Skeletal muscle satellite cell (primary cell): ENCODE results near the gene ACADVL.

Experiments used
- H3K27me3 ChIP-seq: 2 replicates; pipeline ENCODE4 v1.7.0; 2013; ENCODE audit warnings: low read length; ENCODE audit not compliant: control insufficient read depth, insufficient read depth
- H3K36me3 ChIP-seq: 2 replicates; pipeline ENCODE4 v1.7.0; 2013; ENCODE audit warnings: mild to moderate bottlenecking, control low read depth, low read length; ENCODE audit not compliant: insufficient read depth
- H3K4me1 ChIP-seq: 2 replicates; pipeline ENCODE4 v1.7.0; 2013; ENCODE audit warnings: low read length; ENCODE audit not compliant: control insufficient read depth, insufficient read depth
- H3K4me2 ChIP-seq: 2 replicates; pipeline ENCODE4 v1.7.0; 2013; ENCODE audit warnings: mild to moderate bottlenecking, low read length
- H3K4me3 ChIP-seq: 2 replicates; pipeline ENCODE4 v1.7.0; 2013; ENCODE audit warnings: low read length
- H3K9ac ChIP-seq: 2 replicates; pipeline ENCODE4 v1.7.0; 2013; ENCODE audit warnings: mild to moderate bottlenecking, low read depth, low read length, moderate library complexity
- H3K9me3 ChIP-seq: replicated peaks from 2 replicates; pipeline ENCODE4 v1.7.0; 2013; ENCODE audit warnings: mild to moderate bottlenecking, control low read depth, low read length

ACADVL gene

DNA sequence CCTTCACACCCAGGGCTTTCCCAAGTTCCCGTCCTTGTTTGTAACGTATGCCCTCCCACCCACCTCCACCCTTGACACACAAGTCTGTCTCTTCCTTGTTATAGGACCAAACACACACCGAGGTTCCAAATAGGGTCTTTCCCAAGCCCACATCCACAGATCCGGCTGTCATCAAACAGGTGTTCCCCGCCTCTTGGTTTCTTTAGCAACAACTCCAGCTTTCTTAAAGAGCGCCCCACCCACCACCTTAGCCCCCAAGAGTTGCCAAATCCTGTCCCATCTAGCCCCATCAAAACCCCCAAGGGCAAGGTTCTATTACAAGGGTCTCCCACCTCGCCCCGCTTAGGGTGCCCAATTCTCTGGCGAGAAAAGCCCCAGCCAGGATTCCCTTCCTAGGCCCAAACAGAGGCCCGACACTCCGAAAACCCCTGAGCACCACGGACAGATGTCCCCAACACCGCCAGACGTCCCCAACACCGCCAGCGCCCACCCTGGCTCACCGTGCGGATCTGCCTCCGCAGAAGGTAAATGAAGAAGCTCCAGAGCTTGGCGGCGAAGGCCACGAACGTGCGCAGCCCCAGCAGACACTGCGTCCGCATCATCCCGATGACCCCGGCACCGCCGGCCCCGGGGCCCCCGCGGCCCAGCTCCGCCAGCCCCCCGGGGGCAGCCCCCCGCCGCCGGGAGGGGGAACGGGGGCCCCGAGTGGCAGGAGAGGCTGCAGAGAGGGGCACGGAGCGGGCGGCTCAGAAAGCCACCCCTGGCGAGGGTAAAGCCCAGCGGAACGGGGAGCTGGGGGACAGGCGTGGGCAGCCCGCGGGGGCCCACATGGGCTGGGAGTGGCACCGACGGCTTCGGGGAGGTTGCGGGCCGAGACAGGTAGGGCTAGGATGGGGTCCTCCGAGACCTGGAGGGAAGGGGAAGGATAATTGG lies 31.2 kb downstream of the ACADVL start:
- Histone ChIP-seq H3K4me2 (peak overlapping the region; percentile 93), H3K36me3 (peaks cover 19% of the 10 kb centered on the region), H3K27me3 (no peaks in the 10 kb centered on the region), H3K4me3 (peak overlapping the region; percentile 96), H3K4me1 (peaks cover 22% of the 10 kb centered on the region), H3K9me3 (no peaks in the 10 kb centered on the region), H3K9ac (peak overlapping the region; percentile 100)

DNA sequence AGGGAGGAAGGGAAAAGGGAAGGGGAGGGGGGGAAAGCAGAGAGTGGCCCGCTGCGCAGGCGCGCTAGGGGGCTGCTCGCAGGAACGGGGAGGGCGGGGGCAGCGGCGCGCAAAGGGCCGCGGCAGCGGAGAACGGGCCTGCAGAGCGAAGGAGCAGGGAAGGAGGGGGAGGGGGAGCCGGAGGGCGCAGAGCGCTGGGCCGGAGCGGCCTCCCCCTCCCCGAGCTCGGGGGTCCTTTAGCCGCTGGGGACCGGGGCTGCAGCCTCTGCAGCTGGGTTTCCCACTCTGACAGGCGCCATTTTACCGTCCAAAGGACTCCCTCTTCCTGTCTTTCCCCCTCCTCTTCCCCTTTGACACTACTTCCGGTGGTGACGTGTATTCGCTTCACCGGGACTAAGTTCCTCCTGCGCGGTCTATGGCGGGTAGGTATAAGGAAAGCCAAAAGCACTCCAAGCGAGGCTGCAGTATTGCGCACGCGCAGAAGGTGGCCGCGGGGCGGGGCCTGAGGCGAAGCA lies 32.0 kb downstream of the ACADVL start, which contains the start of gene CTDNEP1:
Gene CTDNEP1, minus strand, starts transcription at position 74 of the 515 bp plus-strand sequence. CDS start 438 bp downstream, outside the sequence.
- no peaks in the 10 kb centered on the region for H3K9me3 ChIP-seq
- H3K4me2 ChIP-seq = peak within 1 kb of the TSS; percentile 98
- H3K9ac ChIP-seq = peak within 1 kb of the TSS; percentile 100
- H3K4me1 ChIP-seq = peaks cover 22% of the 10 kb centered on the region
- H3K36me3 ChIP-seq = peaks cover 17% of the 10 kb centered on the region
- H3K4me3 ChIP-seq = peak within 1 kb of the TSS; percentile 96
- no peaks in the 10 kb centered on the region for H3K27me3 ChIP-seq

DNA sequence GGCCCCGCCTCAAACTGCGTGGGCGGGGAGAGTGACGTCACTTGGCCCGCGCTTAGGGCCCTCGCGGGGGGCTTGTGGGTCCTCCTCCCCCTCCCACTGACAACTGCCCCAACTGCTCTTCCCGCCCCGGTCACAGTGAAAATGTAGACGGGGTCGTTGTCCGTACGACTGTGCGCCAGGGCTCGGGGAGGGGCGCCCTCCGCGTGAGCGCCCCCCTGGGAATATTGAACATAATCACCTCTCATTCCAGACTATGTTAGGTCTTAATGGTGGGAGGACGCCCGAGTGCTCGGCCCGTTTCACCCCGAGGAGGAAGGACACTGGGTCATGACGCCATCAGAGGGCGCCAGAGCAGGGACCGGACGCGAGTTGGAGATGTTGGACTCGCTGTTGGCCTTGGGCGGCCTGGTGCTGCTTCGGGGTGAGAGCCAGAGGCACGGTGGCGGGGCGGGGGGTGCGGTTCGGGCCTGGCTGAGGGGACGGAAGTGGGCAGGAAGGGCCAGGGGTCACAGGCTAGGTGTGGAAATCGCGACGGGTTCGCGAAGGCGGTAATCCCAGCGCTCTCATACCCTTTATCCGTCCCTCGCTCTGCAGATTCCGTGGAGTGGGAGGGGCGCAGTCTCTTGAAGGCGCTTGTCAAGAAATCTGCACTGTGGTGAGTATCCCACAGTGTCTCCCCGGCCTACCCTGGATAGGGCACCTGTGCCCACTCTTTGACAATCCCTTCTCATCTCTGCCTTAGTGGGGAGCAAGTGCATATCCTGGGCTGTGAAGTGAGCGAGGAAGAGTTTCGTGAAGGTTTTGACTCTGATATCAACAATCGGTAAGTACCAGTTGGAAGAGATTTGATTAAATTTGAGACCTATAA lies 32.7 kb downstream of the ACADVL start, which contains the start of gene ELP5:
Gene ELP5, plus strand, starts transcription at position 40 of the 868 bp plus-strand sequence. Its CDS starts 336 bp downstream, at position 376.
- Histone ChIP-seq H3K36me3 (peaks cover 20% of the 10 kb centered on the region), H3K27me3 (no peaks in the 10 kb centered on the region), H3K4me1 (peaks cover 22% of the 10 kb centered on the region), H3K4me2 (peak within 1 kb of the TSS; percentile 98), H3K4me3 (peak within 1 kb of the TSS; percentile 96), H3K9ac (peak within 1 kb of the TSS; percentile 100), H3K9me3 (no peaks in the 10 kb centered on the region)

DNA sequence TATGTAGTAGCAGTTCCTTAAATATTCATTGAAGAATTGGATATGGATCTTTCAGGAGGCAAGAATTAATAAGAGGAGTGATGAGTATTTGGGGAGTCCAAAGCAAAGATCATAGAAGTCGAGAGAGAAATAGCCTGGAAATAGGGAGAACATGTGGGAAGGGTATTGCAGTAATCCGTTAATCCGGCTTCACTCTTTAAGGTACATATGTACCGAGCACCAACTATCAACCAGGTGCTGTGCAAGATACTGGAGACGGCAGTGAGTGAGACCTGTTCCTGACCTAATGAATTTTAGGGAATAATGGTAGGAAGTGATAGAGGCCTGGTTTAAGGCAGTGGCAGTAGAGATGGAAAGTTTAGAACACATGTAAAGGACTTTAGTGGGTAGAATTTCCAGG lies 33.3 kb downstream of the ACADVL start:
- H3K36me3 ChIP-seq = peaks cover 20% of the 10 kb centered on the region
- H3K9me3 ChIP-seq = no peaks in the 10 kb centered on the region
- H3K27me3 ChIP-seq = no peaks in the 10 kb centered on the region
- H3K4me3 ChIP-seq = peak overlapping the region; percentile 96
- peaks cover 22% of the 10 kb centered on the region for H3K4me1 ChIP-seq
- peak overlapping the region; percentile 100 for H3K9ac ChIP-seq
- H3K4me2 ChIP-seq = peak overlapping the region; percentile 98

DNA sequence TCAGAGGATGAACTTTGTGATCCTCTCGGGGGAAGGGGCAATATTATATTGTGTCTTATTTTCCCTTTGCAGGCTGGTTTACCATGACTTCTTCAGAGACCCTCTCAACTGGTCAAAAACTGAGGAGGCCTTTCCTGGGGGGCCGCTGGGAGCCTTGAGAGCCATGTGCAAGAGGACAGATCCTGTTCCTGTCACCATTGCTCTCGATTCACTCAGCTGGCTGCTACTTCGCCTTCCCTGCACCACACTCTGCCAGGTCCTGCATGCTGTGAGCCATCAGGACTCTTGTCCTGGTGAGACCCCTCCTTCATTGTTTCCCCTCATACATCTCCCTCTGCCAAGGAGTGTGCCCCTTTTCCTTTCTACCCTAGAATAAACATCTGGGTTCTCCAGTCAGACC lies 34.8 kb downstream of the ACADVL start:
- Histone ChIP-seq H3K4me3 (no peak overlapping the region), H3K36me3 (peaks cover 32% of the 10 kb centered on the region), H3K9me3 (no peaks in the 10 kb centered on the region), H3K27me3 (no peaks in the 10 kb centered on the region), H3K9ac (no peak overlapping the region), H3K4me2 (no peak overlapping the region), H3K4me1 (peaks cover 26% of the 10 kb centered on the region)

DNA sequence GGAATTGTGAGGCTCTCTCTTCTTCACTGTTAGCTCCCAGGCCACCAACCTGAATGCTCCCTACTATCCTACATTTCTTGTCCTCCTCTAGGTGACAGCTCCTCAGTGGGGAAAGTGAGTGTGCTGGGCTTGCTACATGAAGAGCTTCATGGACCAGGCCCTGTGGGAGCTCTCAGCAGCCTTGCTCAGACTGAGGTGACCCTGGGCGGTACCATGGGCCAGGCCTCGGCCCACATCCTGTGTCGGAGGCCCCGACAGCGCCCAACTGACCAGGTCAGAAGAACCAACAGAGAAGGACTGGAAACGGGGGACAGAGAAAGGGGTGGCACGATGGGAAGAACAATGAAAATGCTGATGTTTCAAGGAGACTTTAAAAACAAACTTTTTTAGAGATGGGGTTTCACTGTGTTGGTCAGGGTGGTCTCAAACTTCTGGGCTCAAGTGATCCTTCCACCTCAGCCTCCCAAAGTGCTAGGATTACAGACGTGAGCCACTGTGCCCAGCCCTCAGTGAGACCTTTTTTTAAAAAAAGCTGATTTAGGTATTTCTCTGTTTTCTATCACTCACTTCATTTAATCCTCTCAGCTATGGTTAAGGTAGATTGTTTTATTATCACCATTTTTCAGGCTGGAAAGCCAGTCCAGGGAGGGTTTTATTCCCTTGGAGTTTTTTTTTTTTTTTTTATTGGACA lies 37.2 kb downstream of the ACADVL start:
- H3K4me3 ChIP-seq = no peak overlapping the region

DNA sequence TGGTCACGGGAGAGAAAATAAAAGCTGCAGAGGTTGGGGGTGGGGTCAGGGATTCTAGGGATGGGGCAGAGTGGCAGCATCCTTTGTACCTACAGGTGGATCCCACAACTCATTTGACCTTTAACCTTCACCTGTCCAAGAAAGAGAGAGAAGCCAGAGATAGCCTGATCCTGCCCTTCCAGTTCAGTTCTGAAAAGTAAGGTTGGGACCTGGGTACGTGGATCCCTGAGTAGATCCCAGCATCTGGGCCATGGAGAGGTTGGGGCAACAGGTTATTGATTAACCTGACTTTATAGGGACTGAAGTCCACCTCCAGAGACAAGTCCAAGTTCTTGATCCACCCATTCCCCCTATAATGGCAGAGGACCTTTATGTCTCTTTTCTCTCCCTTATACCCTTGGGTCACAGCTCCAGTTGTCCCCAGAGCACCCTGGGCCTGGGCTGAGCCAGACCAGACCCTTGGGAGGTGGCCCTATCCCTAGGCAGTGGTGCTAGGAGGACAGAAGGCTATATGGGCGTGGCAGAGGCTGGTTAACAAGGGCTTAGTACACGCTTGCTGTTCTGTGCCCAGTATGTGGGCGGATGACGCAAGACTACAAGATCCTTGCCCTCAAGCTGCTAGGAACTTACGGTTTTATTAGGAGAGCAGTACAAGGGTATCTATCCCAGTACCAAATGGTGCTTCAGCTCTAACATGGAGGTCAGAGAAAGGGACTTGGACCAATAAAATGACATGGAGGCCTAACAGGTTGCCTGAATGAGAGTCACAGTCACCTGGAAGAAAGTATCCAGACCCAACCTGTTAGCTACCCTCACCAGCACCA lies 39.2 kb downstream of the ACADVL start:
- Histone ChIP-seq H3K4me2 (peak overlapping the region; percentile 60), H3K27me3 (no peaks in the 10 kb centered on the region), H3K4me3 (no peak overlapping the region), H3K9me3 (no peaks in the 10 kb centered on the region), H3K9ac (peak overlapping the region; percentile 49), H3K36me3 (peaks cover 33% of the 10 kb centered on the region), H3K4me1 (peaks cover 49% of the 10 kb centered on the region)

More for the DNA sequence above, 37.2 kb downstream of the ACADVL start:
- H3K4me2 ChIP-seq = no peak overlapping the region
- H3K4me1 ChIP-seq = peaks cover 36% of the 10 kb centered on the region
- H3K27me3 ChIP-seq = no peaks in the 10 kb centered on the region
- H3K36me3 ChIP-seq = peaks cover 34% of the 10 kb centered on the region
- no peak overlapping the region for H3K9ac ChIP-seq
- no peaks in the 10 kb centered on the region for H3K9me3 ChIP-seq

DNA sequence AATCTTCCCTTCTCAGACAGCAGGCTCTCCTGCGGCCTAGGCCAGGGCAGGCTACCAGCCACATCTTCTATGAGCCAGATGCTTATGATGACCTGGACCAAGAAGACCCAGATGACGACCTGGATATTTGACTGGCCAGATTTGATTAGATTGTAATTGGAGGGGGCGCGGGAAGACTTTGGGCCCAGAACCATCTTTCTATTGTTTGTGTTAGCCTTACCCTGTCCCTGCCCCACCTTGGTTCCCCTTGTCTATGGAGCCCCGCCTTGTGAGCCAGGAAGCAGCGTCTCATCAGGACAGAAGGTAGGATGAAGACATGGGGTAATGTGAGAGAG lies 39.8 kb downstream of the ACADVL start:
- Histone ChIP-seq H3K36me3 (peaks cover 28% of the 10 kb centered on the region), H3K4me1 (peaks cover 53% of the 10 kb centered on the region), H3K4me2 (peak overlapping the region; percentile 60), H3K9me3 (no peaks in the 10 kb centered on the region), H3K9ac (no peak overlapping the region), H3K27me3 (no peaks in the 10 kb centered on the region), H3K4me3 (no peak overlapping the region)

DNA sequence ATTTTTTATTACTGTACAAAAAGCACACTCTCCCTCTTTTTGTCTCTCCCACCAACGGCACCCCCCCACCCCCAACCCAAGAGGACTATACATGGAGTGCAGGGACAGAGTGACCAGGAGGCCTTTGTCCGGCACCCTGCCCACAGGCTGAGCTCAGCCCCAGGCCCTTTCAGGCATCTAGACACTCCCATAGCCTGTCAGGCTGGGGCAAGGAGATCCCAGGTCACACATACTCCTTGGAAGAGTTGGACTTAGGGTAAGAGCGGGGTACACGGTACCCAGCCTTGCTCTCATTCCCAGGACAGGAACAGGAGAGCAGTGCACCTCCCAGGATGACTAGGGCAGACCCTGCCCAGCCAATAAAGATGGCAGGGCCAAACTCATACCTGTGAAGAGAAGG lies 40.4 kb downstream of the ACADVL start:
- no peak overlapping the region for H3K4me2 ChIP-seq
- H3K9me3 ChIP-seq = no peaks in the 10 kb centered on the region
- peaks cover 53% of the 10 kb centered on the region for H3K4me1 ChIP-seq
- no peak overlapping the region for H3K4me3 ChIP-seq
- no peak overlapping the region for H3K9ac ChIP-seq
- no peaks in the 10 kb centered on the region for H3K27me3 ChIP-seq
- H3K36me3 ChIP-seq = peaks cover 22% of the 10 kb centered on the region

DNA sequence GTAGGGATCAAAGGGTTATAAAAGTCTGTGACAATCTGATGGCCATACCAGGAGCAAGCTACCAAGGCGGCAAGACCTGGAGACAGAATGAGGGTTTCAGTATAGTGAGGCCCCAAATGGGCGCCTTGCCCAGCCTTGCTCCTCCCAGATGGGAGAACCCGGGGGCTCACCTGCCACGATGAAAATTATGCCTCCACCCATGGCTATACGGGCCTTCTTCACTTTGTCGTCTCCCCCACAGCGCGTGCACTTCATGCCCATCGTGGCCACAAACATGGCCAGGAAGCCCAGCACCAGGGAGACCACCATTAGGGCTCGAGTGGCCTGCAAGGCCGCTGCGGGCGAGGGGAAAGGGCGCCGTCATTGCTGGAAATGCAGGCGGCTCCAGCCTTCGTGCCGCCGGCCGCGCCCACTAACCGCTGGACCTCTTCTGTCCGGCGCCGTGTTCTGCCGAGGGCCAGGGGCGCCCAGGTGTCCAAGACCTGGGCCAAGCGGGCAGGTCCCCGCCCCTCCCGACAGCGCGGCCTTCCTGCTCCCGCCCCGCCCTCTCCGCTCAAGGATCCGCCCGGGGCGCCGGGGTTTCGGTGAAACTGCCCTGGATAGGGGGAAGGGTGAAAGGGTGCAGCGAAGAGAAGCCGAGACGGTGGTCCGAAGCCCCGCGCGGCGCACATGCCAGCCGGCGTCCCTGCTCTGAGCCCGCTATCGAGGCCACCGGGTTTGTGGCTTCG lies 41.1 kb downstream of the ACADVL start:
- Histone ChIP-seq H3K4me2 (peak overlapping the region; percentile 86), H3K36me3 (peaks cover 20% of the 10 kb centered on the region), H3K9me3 (no peaks in the 10 kb centered on the region), H3K4me3 (peak overlapping the region; percentile 59), H3K9ac (peak overlapping the region; percentile 67), H3K27me3 (no peaks in the 10 kb centered on the region), H3K4me1 (peaks cover 53% of the 10 kb centered on the region)
